ENCODE measurements around the gene SYT9. TPM values are rescaled to one million over a fixed set of nuclear protein-coding genes. Genes with fewer than 3 reads are reported as not detected.
A peak's percentile ranks its signal among the peaks of the same experiment; 100 is the strongest.

SYT9 gene
- polyA plus RNA-seq, 2 of the 4 experiments (the other 2 are of a cell fraction): 0.10 TPM; not detected in 1

GRCh38 chr11:7513234-7514098 lies 261.8 kb downstream of the SYT9 start, which contains the start of gene PPFIBP2:
TSS of gene PPFIBP2 (plus strand) at chr11:7513999. CDS start at chr11:7549476, 35,477 bp downstream.
- ChIA-PET CTCF (interaction anchor here (0.6 to 6.1 kb wide), 36 partner anchors 10 to 478 kb away, joined by 3 to 76 read pairs (median 4); partner anchors contain the start of gene OLFML1), POLR2A (no interaction called here)
- no peak for FAIRE-seq
- DNase-seq (ENCODE audit: low read depth in 1 of 2, low spot score in 1 of 2): peak; percentile 73 to 90
- Histone ChIP-seq H3K4me2 (peak within 1 kb of the TSS; percentile 89), H3K4me1 (0 out of 3 replicates have a peak, but pooled peaks cover 6% of the 10 kb centered on the region), H3K4me3 (peak within 1 kb of the TSS; percentile 76), H3K27ac (peak within 1 kb of the TSS; percentile 75 to 92), H3K9me3 (no peaks in the 10 kb centered on the region)
- TF ChIP-seq, protein P1, sequence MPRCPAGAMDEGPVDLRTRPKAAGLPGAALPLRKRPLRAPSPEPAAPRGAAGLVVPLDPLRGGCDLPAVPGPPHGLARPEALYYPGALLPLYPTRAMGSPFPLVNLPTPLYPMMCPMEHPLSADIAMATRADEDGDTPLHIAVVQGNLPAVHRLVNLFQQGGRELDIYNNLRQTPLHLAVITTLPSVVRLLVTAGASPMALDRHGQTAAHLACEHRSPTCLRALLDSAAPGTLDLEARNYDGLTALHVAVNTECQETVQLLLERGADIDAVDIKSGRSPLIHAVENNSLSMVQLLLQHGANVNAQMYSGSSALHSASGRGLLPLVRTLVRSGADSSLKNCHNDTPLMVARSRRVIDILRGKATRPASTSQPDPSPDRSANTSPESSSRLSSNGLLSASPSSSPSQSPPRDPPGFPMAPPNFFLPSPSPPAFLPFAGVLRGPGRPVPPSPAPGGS (IDR thresholded peaks at IDR 0.05): no peak
- no peak for TF ChIP-seq TP53 (CRISPR knock-in tag; IDR thresholded peaks at IDR 0.05)
- TF ChIP-seq JUN (IDR thresholded peaks at IDR 0.05): 0 out of 5 replicates have a peak, but pooled peaks of 1 of the 2 experiments have one; percentile 17
- TF ChIP-seq HDAC2 (IDR thresholded peaks at IDR 0.05): no peak
- TF ChIP-seq ELK1 (IDR thresholded peaks at IDR 0.05; ENCODE audit: low read depth, low read length): no peak
- TF ChIP-seq KDM5A (IDR thresholded peaks at IDR 0.05): no peak
- no peak for TF ChIP-seq ZC3H11A (IDR thresholded peaks at IDR 0.05)
- no peak for TF ChIP-seq ATOH8 (CRISPR knock-in tag; IDR thresholded peaks at IDR 0.05; ENCODE audit: low read depth)
- TF ChIP-seq MAZ (IDR thresholded peaks at IDR 0.05; ENCODE audit: borderline replicate concordance, low read depth, low read length): no peak
- peak; percentile 61; the same call in 1 of the 2 replicates for TF ChIP-seq PHF8 (IDR thresholded peaks at IDR 0.05; ENCODE audit: borderline replicate concordance, low read depth)
- peak; percentile 87 for TF ChIP-seq SMC3 (IDR thresholded peaks at IDR 0.05)
- no peak; the same call in 1 of the 2 replicates for TF ChIP-seq E2F6 (IDR thresholded peaks at IDR 0.05; ENCODE audit: borderline replicate concordance, low read depth)
- no peak for TF ChIP-seq POLR2AphosphoS2 (conservative IDR thresholded peaks at IDR 0.05; ENCODE audit: low read length)
- peak; percentile 65 for TF ChIP-seq MAX (IDR thresholded peaks at IDR 0.05)
- no peak for TF ChIP-seq MAFK (IDR thresholded peaks at IDR 0.05; ENCODE audit: partially characterized antibody)
- TF ChIP-seq EHF (CRISPR knock-in tag; IDR thresholded peaks at IDR 0.05): no peak
- no peak for TF ChIP-seq ESRRA (IDR thresholded peaks at IDR 0.05; ENCODE audit: borderline replicate concordance, low read length)
- TF ChIP-seq HOXB5 (CRISPR knock-in tag; IDR thresholded peaks at IDR 0.05): no peak
- no peak for TF ChIP-seq CHD4 (IDR thresholded peaks at IDR 0.05; ENCODE audit: borderline replicate concordance)
- no peak for TF ChIP-seq RNF2 (IDR thresholded peaks at IDR 0.05; ENCODE audit: borderline replicate concordance, low read depth)
- TF ChIP-seq SREBF2 (IDR thresholded peaks at IDR 0.05): no peak
- no peak for TF ChIP-seq GATA3 (IDR thresholded peaks at IDR 0.05; ENCODE audit: borderline replicate concordance)
- TF ChIP-seq RAD21 (conservative IDR thresholded peaks at IDR 0.05 in 1 of 2, IDR thresholded peaks at IDR 0.05 in 1 of 2): peak; percentile 71 to 79
- no peak for TF ChIP-seq TFCP2L1 (CRISPR knock-in tag; IDR thresholded peaks at IDR 0.05)
- TF ChIP-seq, protein P2, sequence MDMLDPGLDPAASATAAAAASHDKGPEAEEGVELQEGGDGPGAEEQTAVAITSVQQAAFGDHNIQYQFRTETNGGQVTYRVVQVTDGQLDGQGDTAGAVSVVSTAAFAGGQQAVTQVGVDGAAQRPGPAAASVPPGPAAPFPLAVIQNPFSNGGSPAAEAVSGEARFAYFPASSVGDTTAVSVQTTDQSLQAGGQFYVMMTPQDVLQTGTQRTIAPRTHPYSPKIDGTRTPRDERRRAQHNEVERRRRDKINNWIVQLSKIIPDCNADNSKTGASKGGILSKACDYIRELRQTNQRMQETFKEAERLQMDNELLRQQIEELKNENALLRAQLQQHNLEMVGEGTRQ (IDR thresholded peaks at IDR 0.05): peak; percentile 89
- TF ChIP-seq, protein P3, sequence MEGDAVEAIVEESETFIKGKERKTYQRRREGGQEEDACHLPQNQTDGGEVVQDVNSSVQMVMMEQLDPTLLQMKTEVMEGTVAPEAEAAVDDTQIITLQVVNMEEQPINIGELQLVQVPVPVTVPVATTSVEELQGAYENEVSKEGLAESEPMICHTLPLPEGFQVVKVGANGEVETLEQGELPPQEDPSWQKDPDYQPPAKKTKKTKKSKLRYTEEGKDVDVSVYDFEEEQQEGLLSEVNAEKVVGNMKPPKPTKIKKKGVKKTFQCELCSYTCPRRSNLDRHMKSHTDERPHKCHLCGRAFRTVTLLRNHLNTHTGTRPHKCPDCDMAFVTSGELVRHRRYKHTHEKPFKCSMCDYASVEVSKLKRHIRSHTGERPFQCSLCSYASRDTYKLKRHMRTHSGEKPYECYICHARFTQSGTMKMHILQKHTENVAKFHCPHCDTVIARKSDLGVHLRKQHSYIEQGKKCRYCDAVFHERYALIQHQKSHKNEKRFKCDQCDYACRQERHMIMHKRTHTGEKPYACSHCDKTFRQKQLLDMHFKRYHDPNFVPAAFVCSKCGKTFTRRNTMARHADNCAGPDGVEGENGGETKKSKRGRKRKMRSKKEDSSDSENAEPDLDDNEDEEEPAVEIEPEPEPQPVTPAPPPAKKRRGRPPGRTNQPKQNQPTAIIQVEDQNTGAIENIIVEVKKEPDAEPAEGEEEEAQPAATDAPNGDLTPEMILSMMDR (IDR thresholded peaks at IDR 0.05): peak; percentile 90
- TF ChIP-seq HOXB13 (CRISPR knock-in tag; IDR thresholded peaks at IDR 0.05; ENCODE audit: low read depth): no peak
- no peak for TF ChIP-seq KDM1A (IDR thresholded peaks at IDR 0.05; ENCODE audit: low read depth)
- 0 out of 2 replicates have a peak, but pooled peaks have one; percentile 8 for TF ChIP-seq NPAS2 (CRISPR knock-in tag; IDR thresholded peaks at IDR 0.05; ENCODE audit: borderline replicate concordance)
- WGBS (ENCODE audit: missing lambda C conversion rate): under 1% methylated on average over 24 of the region's 79 CpGs
- ATAC-seq: peak; percentile 92 to 96

All from A549 (cell line).